ENCODE measurements around the gene FBRS.

- TF ChIP-seq CTCF (tag by site-specific recombination; IDR thresholded peaks at IDR 0.05) (no peak), SP3 (tag by site-specific recombination; IDR thresholded peaks at IDR 0.05) (no peak), OSR2 (tag by site-specific recombination; IDR thresholded peaks at IDR 0.05) (no peak), GLIS2 (tag by site-specific recombination; IDR thresholded peaks at IDR 0.05) (no peak), ZNF768 (tag by site-specific recombination; IDR thresholded peaks at IDR 0.05) (no peak), YY1 (tag by site-specific recombination; IDR thresholded peaks at IDR 0.05) (no peak), ZNF274 (IDR thresholded peaks at IDR 0.05; ENCODE audit: low read length) (no peak), ZNF274 (tag by site-specific recombination; IDR thresholded peaks at IDR 0.05; ENCODE audit: borderline replicate concordance) (no peak), ZSCAN18 (tag by site-specific recombination; IDR thresholded peaks at IDR 0.05) (no peak), KLF1 (tag by site-specific recombination; IDR thresholded peaks at IDR 0.05) (no peak), ATF2 (tag by site-specific recombination; IDR thresholded peaks at IDR 0.05; ENCODE audit: low read depth) (no peak)
These were observed 20.3 kb downstream of the FBRS start for GRCh38 chr16:30678586-30678970.

Data from HEK293 (cell line).